Caki2 (cell line): ENCODE measurements around the gene BMPER. TPM values are rescaled to one million over a fixed set of nuclear protein-coding genes. Genes with fewer than 3 reads are reported as not detected.

Experiments
- DNase-seq: peaks from one replicate; pipeline ENCODE4 v3.0.0-alpha.2; 2015; ENCODE audit warnings: low read depth
- in situ Hi-C: cut with HindIII; loops from 2 replicates; pipeline ENCODE4 v1.10.0; 2016; ENCODE audit warnings: low sequenced_read_pairs, low pct_unique_long_range_greater_than_20kb, mixed read lengths
- total RNA-seq: library from RNA; depleted of rRNA; stranded (reverse); fragments of >200 nt; shearing (Covaris generic); gene quantifications from 2 replicates; pipeline ENCODE4 v1.2.3, GENCODE V29; 2014; ENCODE audit warnings: low replicate concordance

Gene BMPER
- total RNA-seq, 1 experiment from 2014 or later, result not detected

DNA sequence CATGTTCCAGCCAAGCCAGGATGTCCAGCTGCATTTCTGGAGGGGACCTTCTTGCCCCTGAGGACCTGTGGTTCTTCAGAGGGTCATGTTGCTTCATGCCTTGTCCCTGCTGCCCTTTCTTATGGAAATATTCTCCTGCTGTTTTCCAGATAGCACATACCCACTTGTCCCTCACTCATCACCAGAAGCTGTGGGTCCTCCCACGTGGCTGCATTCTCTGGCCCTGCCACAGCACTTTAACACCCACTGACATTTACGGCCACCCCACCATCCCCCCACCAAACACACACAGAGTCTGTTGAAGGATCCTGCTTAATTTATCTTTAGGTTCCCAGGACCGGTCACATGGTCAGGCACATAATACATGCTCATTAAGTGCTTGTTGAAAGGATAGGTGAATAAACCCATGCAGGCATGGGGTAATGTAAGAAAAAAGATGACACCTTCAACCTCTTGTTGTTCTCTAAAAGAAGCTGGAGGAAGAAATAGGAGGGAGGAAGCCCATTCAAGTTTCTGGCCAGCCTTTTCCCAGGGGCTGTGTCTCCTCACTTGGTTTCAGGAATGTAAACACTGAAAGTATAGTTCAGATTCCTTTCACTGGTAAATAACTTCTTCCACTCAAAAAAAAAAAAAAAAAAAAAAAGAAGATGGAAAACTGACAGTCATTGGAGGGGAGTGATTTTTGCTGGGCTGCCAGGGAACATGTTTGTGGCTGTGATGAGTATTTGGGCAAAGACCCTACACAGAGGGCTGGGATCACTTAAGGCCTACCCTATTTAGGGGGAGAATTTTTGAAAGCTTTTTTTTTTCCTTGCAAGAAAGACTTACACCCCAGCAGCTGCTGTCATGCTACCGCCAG lies 19.8 kb upstream of the BMPER start:
- DNase-seq, result no peak
- in situ Hi-C loops, result no loop called here

- in situ Hi-C loops, result no loop called here
- DNase-seq, result no peak
These were observed 19.2 kb upstream of the BMPER start for GRCh38 chr7:33886149-33886623.

- in situ Hi-C loops, result no loop called here
- no peak for DNase-seq
These were observed 17.9 kb upstream of the BMPER start for GRCh38 chr7:33887266-33887975.

GRCh38 chr7:33888166-33888565 lies 17.2 kb upstream of the BMPER start:
- DNase-seq, result no peak
- in situ Hi-C loops, result no loop called here

DNA sequence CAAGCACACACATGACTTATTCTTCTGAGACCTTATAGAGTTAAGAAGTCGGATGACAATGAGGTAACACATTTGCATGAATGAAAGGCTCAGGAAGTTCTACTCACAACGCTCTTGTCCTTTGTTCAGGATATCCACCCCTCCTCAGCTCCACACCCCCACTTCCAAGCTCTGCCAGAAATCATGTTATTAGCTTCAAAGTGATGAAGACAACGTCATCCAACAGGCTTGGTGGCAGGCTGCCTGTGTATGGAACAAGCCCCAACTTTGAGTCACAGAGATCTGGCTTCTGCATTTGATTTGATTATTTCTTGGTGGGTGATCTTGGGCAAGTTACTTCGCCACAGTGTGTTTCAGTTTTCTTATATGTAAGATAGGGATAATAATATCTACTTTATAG lies 12.4 kb upstream of the BMPER start:
- in situ Hi-C loops, result no loop called here
- DNase-seq, result no peak

- in situ Hi-C loops, result no loop called here
- no peak for DNase-seq
These were observed 12.0 kb upstream of the BMPER start for GRCh38 chr7:33893377-33893776.

DNA sequence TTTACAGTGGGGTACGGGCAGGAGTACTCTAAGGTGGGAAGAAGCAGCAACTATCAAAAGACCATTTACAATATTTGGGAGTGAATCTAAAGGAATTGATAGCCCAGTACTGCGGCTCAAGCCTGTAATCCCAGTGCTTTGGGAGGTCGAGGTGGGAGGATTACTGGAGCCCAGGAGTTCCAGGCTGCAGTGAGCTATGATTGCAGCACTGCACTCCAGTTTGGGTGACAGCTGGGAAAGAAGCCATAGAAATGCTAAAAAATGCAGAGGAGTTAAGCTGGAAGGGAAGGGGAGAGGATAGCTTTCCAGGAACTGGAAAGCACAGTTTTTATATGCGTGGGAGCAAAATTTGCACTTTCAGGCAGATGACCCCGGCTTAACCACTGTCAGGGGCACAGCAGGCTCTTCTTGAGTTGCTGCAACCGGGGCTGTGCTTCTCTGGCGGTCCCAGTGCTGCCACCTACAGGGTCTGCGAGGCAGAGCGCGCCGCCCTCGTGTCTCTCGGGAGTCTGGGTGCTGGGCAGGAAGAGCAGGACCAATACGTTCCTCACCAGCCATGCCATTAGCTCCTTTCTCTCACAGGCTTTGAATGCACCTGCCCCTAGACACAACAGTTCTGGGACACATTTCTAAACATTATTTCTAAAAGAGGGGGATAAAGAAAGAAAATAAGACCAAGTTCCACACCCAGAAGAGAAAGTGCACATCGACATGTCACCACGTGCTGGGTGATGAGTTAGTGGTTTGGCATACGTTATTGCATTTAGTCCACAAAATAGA lies 10.1 kb upstream of the BMPER start:
- DNase-seq, result peak; percentile 84
- in situ Hi-C loops, result no loop called here

GRCh38 chr7:33900501-33900900 lies 4.8 kb upstream of the BMPER start:
- in situ Hi-C loops, result loop anchor here (25.0 kb wide), 1 partner anchor 413 kb away; no protein-coding TSS in a partner anchor
- no peak for DNase-seq

GRCh38 chr7:33901199-33901598 lies 4.1 kb upstream of the BMPER start:
- DNase-seq, result no peak
- in situ Hi-C loops, result loop anchor here (25.0 kb wide), 1 partner anchor 414 kb away; no protein-coding TSS in a partner anchor

DNA sequence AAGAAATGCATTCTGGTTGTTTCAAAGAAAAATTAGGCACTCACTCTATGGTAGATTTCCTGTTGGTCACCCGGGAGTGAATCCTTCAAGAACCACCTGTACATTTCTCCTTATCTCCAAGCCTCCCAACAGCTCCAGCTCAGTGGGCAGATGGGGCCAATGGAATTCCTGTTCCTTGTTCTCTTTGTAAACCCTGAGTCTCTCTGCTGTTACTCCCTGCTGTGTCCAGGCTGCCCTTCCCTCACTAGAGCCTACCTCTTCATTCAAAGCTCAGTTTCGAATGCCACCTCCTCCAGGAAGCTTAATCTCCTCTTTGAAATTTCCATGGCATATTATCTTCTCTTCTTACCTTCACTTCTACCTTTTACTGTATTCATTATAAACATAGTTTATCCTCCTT lies 3.5 kb upstream of the BMPER start:
- DNase-seq, result no peak
- in situ Hi-C loops, result loop anchor here (25.0 kb wide), 1 partner anchor 415 kb away; no protein-coding TSS in a partner anchor

DNA sequence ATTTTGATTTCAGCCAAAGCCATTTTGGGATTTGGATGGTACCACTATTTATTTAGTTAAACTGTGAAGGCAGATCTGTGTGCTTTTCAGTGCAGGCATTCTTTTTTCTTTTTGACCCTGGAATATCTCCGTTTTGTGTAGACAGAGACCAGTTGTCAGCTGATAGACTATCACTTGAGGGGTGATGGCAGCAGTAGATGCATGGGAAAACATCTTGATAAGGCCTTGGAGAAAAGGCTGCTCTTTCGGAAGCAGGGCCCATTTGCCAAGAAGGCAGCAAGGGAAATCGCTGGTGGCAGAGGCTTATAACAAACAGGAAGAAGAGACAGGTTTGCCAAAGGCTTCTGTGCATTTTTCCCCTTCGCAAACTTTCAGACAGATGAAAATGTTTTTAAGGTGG lies 2.6 kb upstream of the BMPER start:
- in situ Hi-C loops, result loop anchor here (25.0 kb wide), 1 partner anchor 415 kb away; no protein-coding TSS in a partner anchor

GRCh38 chr7:33903791-33904680 lies 1.3 kb upstream of the BMPER start:
- in situ Hi-C loops, result loop anchor here (25.0 kb wide), 1 partner anchor 417 kb away; no protein-coding TSS in a partner anchor

More for the DNA sequence above, 2.6 kb upstream of the BMPER start:
- DNase-seq, result no peak

GRCh38 chr7:33904681-33905388 lies 504 bp upstream of the BMPER start:
- in situ Hi-C loops, result loop anchor here (25.0 kb wide), 1 partner anchor 418 kb away; no protein-coding TSS in a partner anchor
- peak; percentile 69 for DNase-seq

More at GRCh38 chr7:33903791-33904680, 1.3 kb upstream of the BMPER start:
- peak; percentile 63 for DNase-seq

DNA sequence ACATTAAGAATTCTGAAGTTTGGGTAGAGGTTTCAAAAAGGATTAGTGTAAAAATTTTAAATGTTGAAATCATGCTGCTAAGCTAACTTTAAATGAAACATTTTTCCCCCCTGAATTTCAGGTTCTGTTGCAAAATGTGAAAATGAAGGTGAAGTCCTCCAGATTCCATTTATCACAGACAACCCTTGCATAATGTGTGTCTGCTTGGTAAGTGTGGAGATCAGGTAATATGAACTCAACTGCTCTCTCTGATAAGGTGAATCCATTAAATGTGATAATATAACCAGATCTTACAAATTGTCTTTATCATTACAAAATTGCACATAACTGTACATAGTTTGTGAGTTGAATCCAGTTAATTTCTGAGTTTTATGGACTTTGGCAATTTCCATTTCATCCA lies 1.4 kb downstream of the BMPER start:
- no peak for DNase-seq
- in situ Hi-C loops, result loop anchor here (25.0 kb wide), 1 partner anchor 419 kb away; no protein-coding TSS in a partner anchor

GRCh38 chr7:33907625-33908024 lies 2.3 kb downstream of the BMPER start:
- no peak for DNase-seq
- in situ Hi-C loops, result loop anchor here (25.0 kb wide), 1 partner anchor 420 kb away; no protein-coding TSS in a partner anchor

- in situ Hi-C loops, result loop anchor here (25.0 kb wide), 1 partner anchor 422 kb away; no protein-coding TSS in a partner anchor
- no peak for DNase-seq
These were observed 4.0 kb downstream of the BMPER start for GRCh38 chr7:33909318-33909717.
